MCF 10A (cell line): Measurements from ENCODE around the gene UTS2B. TPM values are rescaled to one million over a fixed set of nuclear protein-coding genes. Genes with fewer than 3 reads are reported as not detected.

Source experiments
- BruUV-seq: library from RNA; stranded (reverse); fragments of 400-500 nt; replicated peaks from 2 replicates; lab custom pipeline; 2021; lab: Mats Ljungman, UMichigan
- CTCF ChIA-PET: fragments of 300-600 bp; sonication (Branson Sonifier 250); formaldehyde crosslinking; extraction: SDS; loops from one replicate; lab custom pipeline; 2021; ENCODE audit warnings: antibody characterized with exemption, inconsistent platforms; lab: Yijun Ruan, JAX
- POLR2A ChIA-PET: fragments of 300-600, 350-650 bp; sonication (Branson Sonifier 250); formaldehyde crosslinking; extraction: SDS; loops from one replicate; lab custom pipeline; 2020; ENCODE audit warnings: antibody characterized with exemption, inconsistent platforms; lab: Yijun Ruan, JAX
- DNase-seq: peaks from one replicate; pipeline ENCODE4 v3.0.0-alpha.2; 2018; ENCODE audit not compliant: unreplicated experiment
- H3K27ac Mint-ChIP-seq: one replicate; pipeline ENCODE4 v1.8.0; 2022; ENCODE audit warnings: mild to moderate bottlenecking, low read depth, mixed read lengths; ENCODE audit not compliant: unreplicated experiment
- H3K27me3 Mint-ChIP-seq: one replicate; pipeline ENCODE4 v1.8.0; 2022; ENCODE audit warnings: mixed read lengths; ENCODE audit not compliant: insufficient read depth, unreplicated experiment
- H3K36me3 Mint-ChIP-seq: one replicate; pipeline ENCODE4 v1.8.0; 2022; ENCODE audit warnings: mild to moderate bottlenecking, moderate library complexity, mixed read lengths; ENCODE audit not compliant: insufficient read depth, unreplicated experiment
- H3K4me1 Mint-ChIP-seq: one replicate; pipeline ENCODE4 v1.8.0; 2022; ENCODE audit warnings: mixed read lengths; ENCODE audit not compliant: insufficient read depth, unreplicated experiment
- H3K4me3 Mint-ChIP-seq: one replicate; pipeline ENCODE4 v1.8.0; 2022; ENCODE audit warnings: mild to moderate bottlenecking, moderate library complexity, mixed read lengths; ENCODE audit not compliant: unreplicated experiment
- H3K9me3 Mint-ChIP-seq: one replicate; pipeline ENCODE4 v1.8.0; 2022; ENCODE audit warnings: mixed read lengths; ENCODE audit not compliant: unreplicated experiment
- intact Hi-C: fragments of 100-400 bp; cut with micrococcal nuclease; formaldehyde crosslinking; loops from 2 replicates; pipeline ENCODE4 v1.14.1; 2022
- total RNA-seq: library from RNA; stranded (reverse); gene quantifications from 2 replicates; pipeline ENCODE4 v1.2.3, GENCODE V29; 2022
- TF ChIP-seq, protein P1 (sequence below): fragments of 200-600 bp; IDR thresholded peaks from one replicate; pipeline ENCODE4 v1.8.0; 2022; ENCODE audit warnings: antibody characterized with exemption, mild to moderate bottlenecking; ENCODE audit not compliant: unreplicated experiment

UTS2B gene
- total RNA-seq, 1 experiment from 2014 or later: 0.26 TPM

DNA sequence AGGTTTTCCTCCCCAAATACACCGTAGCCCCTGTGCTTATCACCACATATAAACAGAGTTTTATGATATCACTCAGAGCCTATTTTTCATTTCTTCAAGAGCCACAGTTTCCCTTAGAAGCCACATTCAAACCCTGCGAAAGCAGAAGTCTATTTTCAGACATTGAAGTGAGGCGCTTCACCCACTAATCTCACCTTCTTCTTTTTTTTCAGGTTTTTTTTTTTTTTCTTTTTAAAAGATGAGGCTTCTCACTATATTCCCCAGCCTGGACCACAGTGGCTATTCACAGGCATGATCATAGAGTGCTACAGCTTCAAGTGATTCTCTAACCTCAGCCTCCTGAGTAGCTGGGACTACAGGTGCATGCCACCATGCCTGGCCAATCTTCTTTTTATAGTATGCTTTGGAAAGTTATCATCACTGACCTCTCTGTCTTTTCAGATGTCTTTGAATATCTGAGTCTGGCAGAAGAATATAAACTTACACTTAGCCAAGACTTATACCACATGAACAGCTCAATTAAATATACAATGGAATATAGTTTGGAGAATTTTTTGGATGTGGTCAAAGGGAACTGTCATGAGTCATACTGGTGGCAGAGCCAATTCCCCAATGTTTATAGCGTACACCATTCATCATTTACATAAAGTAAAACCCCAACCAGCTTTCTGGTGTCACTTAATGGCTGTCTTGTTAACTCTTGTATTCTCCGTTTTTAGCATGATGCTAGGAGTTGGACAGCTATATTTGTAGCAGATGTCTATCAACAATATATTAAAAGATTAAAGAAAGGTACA is 60.8 kb downstream of the UTS2B start:
- no peak overlapping the region for H3K27ac Mint-ChIP-seq
- ChIA-PET POLR2A (interaction anchor here (1.3 kb wide), 1 partner anchor 25 kb away, joined by 3 read pairs; no protein-coding TSS in a partner anchor), CTCF (no interaction called here)
- H3K27me3 Mint-ChIP-seq: no peaks in the 10 kb centered on the region
- TF ChIP-seq, protein P1, sequence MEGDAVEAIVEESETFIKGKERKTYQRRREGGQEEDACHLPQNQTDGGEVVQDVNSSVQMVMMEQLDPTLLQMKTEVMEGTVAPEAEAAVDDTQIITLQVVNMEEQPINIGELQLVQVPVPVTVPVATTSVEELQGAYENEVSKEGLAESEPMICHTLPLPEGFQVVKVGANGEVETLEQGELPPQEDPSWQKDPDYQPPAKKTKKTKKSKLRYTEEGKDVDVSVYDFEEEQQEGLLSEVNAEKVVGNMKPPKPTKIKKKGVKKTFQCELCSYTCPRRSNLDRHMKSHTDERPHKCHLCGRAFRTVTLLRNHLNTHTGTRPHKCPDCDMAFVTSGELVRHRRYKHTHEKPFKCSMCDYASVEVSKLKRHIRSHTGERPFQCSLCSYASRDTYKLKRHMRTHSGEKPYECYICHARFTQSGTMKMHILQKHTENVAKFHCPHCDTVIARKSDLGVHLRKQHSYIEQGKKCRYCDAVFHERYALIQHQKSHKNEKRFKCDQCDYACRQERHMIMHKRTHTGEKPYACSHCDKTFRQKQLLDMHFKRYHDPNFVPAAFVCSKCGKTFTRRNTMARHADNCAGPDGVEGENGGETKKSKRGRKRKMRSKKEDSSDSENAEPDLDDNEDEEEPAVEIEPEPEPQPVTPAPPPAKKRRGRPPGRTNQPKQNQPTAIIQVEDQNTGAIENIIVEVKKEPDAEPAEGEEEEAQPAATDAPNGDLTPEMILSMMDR: no peak
- intact Hi-C loops: no loop called here
- no TSS peak for BruUV-seq
- H3K4me1 Mint-ChIP-seq: no peaks in the 10 kb centered on the region
- H3K9me3 Mint-ChIP-seq: peaks cover 5% of the 10 kb centered on the region
- H3K4me3 Mint-ChIP-seq: no peak overlapping the region
- no peak for DNase-seq
- peaks cover 7% of the 10 kb centered on the region for H3K36me3 Mint-ChIP-seq

DNA sequence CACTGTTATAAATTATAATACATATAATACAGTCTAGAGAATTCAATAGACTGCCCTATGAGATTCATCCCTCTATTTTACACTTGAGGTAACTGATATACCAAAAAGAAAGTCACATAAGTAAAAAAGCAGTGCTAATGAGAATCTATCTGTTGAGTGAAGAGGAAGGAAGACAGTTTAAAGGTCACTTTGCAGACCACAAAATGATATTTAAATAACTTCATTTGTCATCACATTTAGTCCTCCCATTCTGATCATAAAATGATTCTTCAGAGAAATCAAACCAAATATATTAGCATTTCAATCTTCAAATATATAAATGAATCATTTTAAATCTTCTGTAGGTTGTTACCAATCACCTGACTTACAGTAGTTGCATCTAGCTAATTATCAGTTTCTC is 61.6 kb downstream of the UTS2B start:
- Mint-ChIP-seq H3K36me3 (peaks cover 7% of the 10 kb centered on the region), H3K27me3 (no peaks in the 10 kb centered on the region), H3K4me1 (no peaks in the 10 kb centered on the region), H3K27ac (no peak overlapping the region), H3K4me3 (no peak overlapping the region), H3K9me3 (peaks cover 5% of the 10 kb centered on the region)
- TF ChIP-seq, protein P1: no peak
- no TSS peak for BruUV-seq
- intact Hi-C loops: no loop called here
- CTCF ChIA-PET: no interaction called here
- DNase-seq: no peak
- POLR2A ChIA-PET: no interaction called here

DNA sequence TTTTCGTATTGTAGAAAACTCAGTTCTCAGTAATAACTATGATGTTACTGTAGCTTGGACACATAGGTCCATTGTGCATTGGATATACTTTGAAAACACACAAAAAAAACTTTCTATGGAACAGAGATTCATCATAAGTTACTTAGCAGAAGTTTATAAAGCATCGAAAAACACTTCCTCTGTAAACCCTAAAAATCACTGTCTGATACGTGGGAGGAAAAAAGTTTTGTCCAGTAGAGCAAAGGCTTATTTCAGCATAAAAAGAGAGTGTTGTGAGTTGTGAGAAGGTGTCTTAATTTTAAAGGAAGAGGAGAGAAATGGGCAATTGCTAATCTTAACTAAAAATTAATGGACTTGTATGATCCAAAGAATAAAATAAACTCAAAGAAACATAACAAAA is 66.5 kb downstream of the UTS2B start:
- no peak for DNase-seq
- peaks cover 6% of the 10 kb centered on the region for H3K4me1 Mint-ChIP-seq
- ChIA-PET CTCF (no interaction called here), POLR2A (no interaction called here)
- no peak overlapping the region for H3K4me3 Mint-ChIP-seq
- no peaks in the 10 kb centered on the region for H3K9me3 Mint-ChIP-seq
- BruUV-seq: no TSS peak
- intact Hi-C loops: no loop called here
- TF ChIP-seq, protein P1: no peak
- H3K27ac Mint-ChIP-seq: no peak overlapping the region
- peaks cover 7% of the 10 kb centered on the region for H3K36me3 Mint-ChIP-seq
- H3K27me3 Mint-ChIP-seq: no peaks in the 10 kb centered on the region

DNA sequence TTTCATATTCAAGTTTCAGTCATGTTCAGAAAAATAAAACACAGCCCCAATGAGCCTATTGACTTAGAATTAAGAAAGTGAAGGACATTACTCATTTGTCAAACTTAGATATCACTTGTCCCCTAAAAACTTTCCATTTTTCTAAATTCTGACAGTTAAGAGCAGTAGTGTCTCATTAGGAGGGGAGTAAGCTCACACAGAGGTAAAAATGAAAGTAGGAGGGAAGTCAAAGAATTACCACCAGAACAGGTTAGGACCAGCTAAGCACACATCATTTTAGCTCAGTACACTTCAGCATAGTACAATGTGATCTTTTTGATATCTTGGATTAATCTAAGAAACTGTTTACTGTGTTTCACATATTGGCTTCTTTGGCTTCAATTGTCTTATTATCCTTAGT is 67.0 kb downstream of the UTS2B start:
- DNase-seq: no peak
- Mint-ChIP-seq H3K36me3 (peaks cover 7% of the 10 kb centered on the region), H3K27me3 (no peaks in the 10 kb centered on the region), H3K9me3 (no peaks in the 10 kb centered on the region), H3K4me1 (peaks cover 6% of the 10 kb centered on the region), H3K27ac (no peak overlapping the region), H3K4me3 (no peak overlapping the region)
- TF ChIP-seq, protein P1: no peak
- no TSS peak for BruUV-seq
- ChIA-PET POLR2A (no interaction called here), CTCF (no interaction called here)
- intact Hi-C loops: no loop called here
